ENCODE measurements around the gene TRIM15.

- no peak for TF ChIP-seq POLR2AphosphoS5 (IDR thresholded peaks at IDR 0.05; ENCODE audit: borderline replicate concordance, low read depth, low read length)
- no peak for TF ChIP-seq EZH2 (IDR thresholded peaks at IDR 0.05)
Measured at GRCh38 chr6:30113841-30114240, 49.5 kb upstream of the TRIM15 start.
